Fibroblast of lung (primary cell): Measurements from ENCODE around the gene DMAC2.

ENCODE experiments used
- EZH2 ChIP-seq: IDR thresholded peaks from 2 replicates; pipeline ENCODE4 v1.5.1; 2012; ENCODE audit warnings: low read length, control low read depth, mild to moderate bottlenecking; ENCODE audit errors: missing control alignments
- TF ChIP-seq, protein P1 (sequence below), 2 donors: IDR thresholded peaks in 1 of 2; conservative IDR thresholded peaks in 1 of 2; 1 replicate in 1 of 2; 2 replicates in 1 of 2; pipeline ENCODE4 v1.5.1; 2011 to 2012; ENCODE audit warnings: low read length in 2 of 2, control low read depth in 1 of 2, inconsistent platforms in 1 of 2, low read depth in 1 of 2, mild to moderate bottlenecking in 1 of 2

DNA sequence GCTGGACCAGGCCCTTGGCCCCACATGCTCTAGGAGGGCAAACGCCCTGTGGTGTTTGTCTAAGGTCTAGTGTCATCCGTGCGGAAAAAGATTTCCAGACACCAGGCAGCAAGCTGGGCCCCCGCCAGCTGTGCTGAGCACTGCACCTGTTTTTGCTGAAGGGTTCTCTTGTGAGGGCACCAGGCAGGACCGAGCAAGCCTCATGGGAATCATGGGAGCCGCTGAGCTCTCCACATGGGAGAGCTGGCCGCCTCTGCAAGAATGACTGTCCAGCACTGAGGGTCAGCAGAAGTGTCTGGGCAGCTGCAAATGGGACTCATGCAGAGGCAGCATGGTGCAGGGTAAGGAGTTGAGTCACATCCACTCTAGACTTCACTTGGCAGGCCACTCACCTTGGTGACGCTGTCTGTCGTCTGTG is 24.5 kb downstream of the DMAC2 start:
- TF ChIP-seq, protein P1, sequence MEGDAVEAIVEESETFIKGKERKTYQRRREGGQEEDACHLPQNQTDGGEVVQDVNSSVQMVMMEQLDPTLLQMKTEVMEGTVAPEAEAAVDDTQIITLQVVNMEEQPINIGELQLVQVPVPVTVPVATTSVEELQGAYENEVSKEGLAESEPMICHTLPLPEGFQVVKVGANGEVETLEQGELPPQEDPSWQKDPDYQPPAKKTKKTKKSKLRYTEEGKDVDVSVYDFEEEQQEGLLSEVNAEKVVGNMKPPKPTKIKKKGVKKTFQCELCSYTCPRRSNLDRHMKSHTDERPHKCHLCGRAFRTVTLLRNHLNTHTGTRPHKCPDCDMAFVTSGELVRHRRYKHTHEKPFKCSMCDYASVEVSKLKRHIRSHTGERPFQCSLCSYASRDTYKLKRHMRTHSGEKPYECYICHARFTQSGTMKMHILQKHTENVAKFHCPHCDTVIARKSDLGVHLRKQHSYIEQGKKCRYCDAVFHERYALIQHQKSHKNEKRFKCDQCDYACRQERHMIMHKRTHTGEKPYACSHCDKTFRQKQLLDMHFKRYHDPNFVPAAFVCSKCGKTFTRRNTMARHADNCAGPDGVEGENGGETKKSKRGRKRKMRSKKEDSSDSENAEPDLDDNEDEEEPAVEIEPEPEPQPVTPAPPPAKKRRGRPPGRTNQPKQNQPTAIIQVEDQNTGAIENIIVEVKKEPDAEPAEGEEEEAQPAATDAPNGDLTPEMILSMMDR (conservative IDR thresholded peaks at IDR 0.05 in 1 of 2, IDR thresholded peaks at IDR 0.05 in 1 of 2; ENCODE audit: low read depth in 1 of 2, low read length in 2 of 2): no peak
- TF ChIP-seq EZH2: no peak
